H1 (cell line): ENCODE data around the gene CYP27B1. TPM values are rescaled to one million over a fixed set of nuclear protein-coding genes. Genes with fewer than 3 reads are reported as not detected.

Experiments
- CTCF ChIA-PET: fragments of 300-600 bp; sonication (Branson Sonifier 250); formaldehyde crosslinking; loops from one replicate; lab custom pipeline; 2021; ENCODE audit not compliant: partially characterized antibody; lab: Charles Lee
- POLR2A ChIA-PET: fragments of 300-600 bp; sonication (Branson Sonifier 250); formaldehyde crosslinking; loops from one replicate; lab custom pipeline; 2021; ENCODE audit warnings: inconsistent platforms; ENCODE audit not compliant: partially characterized antibody; lab: Charles Lee
- DNase-seq, 2 experiments: peaks; one replicate each; pipeline versions ENCODE4 v3.0.0 to v3.0.0-alpha.2; 2010 to 2022; ENCODE audit warnings: low spot score in 2 of 2, low read depth in 1 of 2, mixed read lengths in 1 of 2
- FAIRE-seq: peaks from 2 replicates; lab custom pipeline; 2011; peaks lifted over from hg19 to GRCh38; lab: Jason Lieb, UNC
- H2AFZ ChIP-seq: 2 replicates; pipeline ENCODE4 v1.8.1; 2012; ENCODE audit warnings: low read length, inconsistent platforms
- H2AK5ac ChIP-seq: 2 replicates; pipeline ENCODE4 v1.6.1; 2013; ENCODE audit warnings: low read depth, low read length
- H2BK120ac ChIP-seq: replicated peaks from 2 replicates; pipeline ENCODE3; 2013; ENCODE audit warnings: low read depth, low read length, inconsistent platforms
- H2BK12ac ChIP-seq: 2 replicates; pipeline ENCODE4 v1.6.1; 2013; ENCODE audit warnings: low read depth, low read length
- H2BK15ac ChIP-seq: 2 replicates; pipeline ENCODE4 v1.6.1; 2013; ENCODE audit warnings: low read length
- H2BK20ac ChIP-seq: 2 replicates; pipeline ENCODE4 v1.6.1; 2013; ENCODE audit warnings: low read length
- H2BK5ac ChIP-seq: 2 replicates; pipeline ENCODE4 v1.6.1; 2013; ENCODE audit warnings: low read depth, low read length
- H3K14ac ChIP-seq: 2 replicates; pipeline ENCODE4 v1.6.1; 2013; ENCODE audit warnings: inconsistent platforms; ENCODE audit not compliant: insufficient read length
- H3K18ac ChIP-seq: 2 replicates; pipeline ENCODE4 v1.6.1; 2013; ENCODE audit warnings: low read length; ENCODE audit errors: extremely low read depth
- H3K23ac ChIP-seq: 2 replicates; pipeline ENCODE4 v1.6.1; 2013; ENCODE audit warnings: inconsistent platforms; ENCODE audit not compliant: insufficient read length
- H3K23me2 ChIP-seq: 2 replicates; pipeline ENCODE4 v1.6.1; 2013; ENCODE audit warnings: low read depth, low read length
- H3K27ac ChIP-seq: 2 replicates; pipeline ENCODE4 v1.6.1; 2011; ENCODE audit warnings: low read depth, low read length, inconsistent platforms
- H3K27me3 ChIP-seq, 4 experiments: replicated peaks in 1 of 4; 1 replicate in 1 of 4; 2 replicates in 3 of 4; pipeline versions ENCODE4 v1.6.1 to v1.8.1; 2011 to 2013; ENCODE audit warnings: low read length in 3 of 4, mild to moderate bottlenecking in 3 of 4, inconsistent platforms in 2 of 4, mixed read lengths in 2 of 4, moderate library complexity in 1 of 4; ENCODE audit not compliant: control insufficient read depth in 3 of 4, insufficient read depth in 3 of 4; ENCODE audit errors: extremely low read depth in 1 of 4
- H3K36me3 ChIP-seq, 4 experiments: 2 replicates each; pipeline versions ENCODE4 v1.6.1 to v1.8.1; 2011 to 2013; ENCODE audit warnings: mild to moderate bottlenecking in 4 of 4, low read length in 3 of 4, moderate library complexity in 2 of 4, control low read depth in 1 of 4, inconsistent platforms in 1 of 4; ENCODE audit not compliant: insufficient read depth in 4 of 4, control insufficient read depth in 2 of 4
- H3K4ac ChIP-seq: replicated peaks from 2 replicates; pipeline ENCODE3; 2013; ENCODE audit warnings: low read length, low read depth, mixed read lengths, inconsistent platforms; ENCODE audit not compliant: insufficient read length
- H3K4me1 ChIP-seq, 4 experiments: replicated peaks in 1 of 4; 1 replicate in 1 of 4; 2 replicates in 3 of 4; pipeline versions ENCODE4 v1.6.1 to v1.8.1; 2011 to 2013; ENCODE audit warnings: low read length in 3 of 4, inconsistent platforms in 2 of 4, mixed read lengths in 1 of 4; ENCODE audit not compliant: insufficient read depth in 4 of 4, control insufficient read depth in 3 of 4
- H3K4me2 ChIP-seq, 2 experiments: 2 replicates each; pipeline versions ENCODE4 v1.6.1 to v1.8.1; 2011 to 2013; ENCODE audit warnings: low read depth in 2 of 2, low read length in 2 of 2, control low read depth in 1 of 2, inconsistent platforms in 1 of 2, mild to moderate bottlenecking in 1 of 2; ENCODE audit not compliant: insufficient read depth in 1 of 2
- H3K4me3 ChIP-seq, 4 experiments: fragments of 200-600, 300-600 bp in 1 of 4; sonication (generic), shearing (Covaris generic), sonication (Bioruptor Twin) in 1 of 4; 2 replicates each; pipeline versions ENCODE4 v1.5.1 to v1.8.1; 2011 to 2016; ENCODE audit warnings: low read length in 4 of 4, low read depth in 3 of 4, control low read depth in 2 of 4, inconsistent platforms in 2 of 4, mild to moderate bottlenecking in 2 of 4, mixed read lengths in 1 of 4, moderate library complexity in 1 of 4; ENCODE audit not compliant: insufficient read depth in 2 of 4; ENCODE audit errors: extremely low read depth in 1 of 4
- H3K56ac ChIP-seq: replicated peaks from 2 replicates; pipeline ENCODE3; 2013; ENCODE audit warnings: low read depth, mild to moderate bottlenecking, mixed read lengths, low read length, inconsistent platforms; ENCODE audit not compliant: insufficient read length
- H3K79me1 ChIP-seq: 2 replicates; pipeline ENCODE4 v1.6.1; 2013; ENCODE audit warnings: low read depth, low read length, control low read depth
- H3K79me2 ChIP-seq, 2 experiments: 2 replicates each; pipeline versions ENCODE4 v1.6.1 to v1.8.1; 2012 to 2013; ENCODE audit warnings: low read length in 2 of 2, mild to moderate bottlenecking in 2 of 2, inconsistent platforms in 1 of 2; ENCODE audit not compliant: insufficient read depth in 2 of 2, control insufficient read depth in 1 of 2
- H3K9ac ChIP-seq, 4 experiments: replicated peaks in 1 of 4; 1 replicate in 1 of 4; 2 replicates in 3 of 4; pipeline versions ENCODE4 v1.6.1 to v1.8.1; 2011 to 2013; ENCODE audit warnings: low read depth in 3 of 4, low read length in 3 of 4, control low read depth in 2 of 4, mild to moderate bottlenecking in 2 of 4, moderate library complexity in 2 of 4, inconsistent platforms in 1 of 4; ENCODE audit errors: extremely low read depth in 1 of 4
- H3K9me3 ChIP-seq, 2 experiments: 2 replicates each; pipeline versions ENCODE4 v1.6.1 to v1.8.1; 2012 to 2013; ENCODE audit warnings: mild to moderate bottlenecking in 2 of 2, moderate library complexity in 2 of 2, control low read depth in 1 of 2, inconsistent platforms in 1 of 2, low read depth in 1 of 2, low read length in 1 of 2, mixed read lengths in 1 of 2; ENCODE audit not compliant: insufficient read depth in 2 of 2
- H4K20me1 ChIP-seq, 2 experiments: replicated peaks in 1 of 2; 2 replicates each; pipeline versions ENCODE3 to v1.8.1; 2011 to 2013; ENCODE audit warnings: inconsistent platforms in 2 of 2, low read length in 2 of 2, mild to moderate bottlenecking in 1 of 2; ENCODE audit not compliant: insufficient read depth in 2 of 2, control insufficient read depth in 1 of 2
- H4K5ac ChIP-seq: 2 replicates; pipeline ENCODE4 v1.6.1; 2013; ENCODE audit warnings: low read length, low read depth, mixed read lengths, inconsistent platforms; ENCODE audit not compliant: insufficient read length
- H4K8ac ChIP-seq: 2 replicates; pipeline ENCODE4 v1.8.0; 2013; ENCODE audit warnings: mild to moderate bottlenecking, moderate library complexity, low read length, inconsistent platforms; ENCODE audit not compliant: insufficient read depth; ENCODE audit errors: extremely low read depth
- H4K91ac ChIP-seq: replicated peaks from 2 replicates; pipeline ENCODE3; 2013; ENCODE audit warnings: low read length, mixed read lengths, inconsistent platforms; ENCODE audit not compliant: insufficient read length
- CREB1 ChIP-seq: IDR thresholded peaks from 2 replicates; pipeline ENCODE4 v1.6.1; 2012; ENCODE audit warnings: inconsistent platforms
- CTBP2 ChIP-seq: IDR thresholded peaks from 2 replicates; pipeline ENCODE4 v1.7.0; 2011; ENCODE audit warnings: borderline replicate concordance, mild to moderate bottlenecking, moderate library complexity, mixed read lengths, low read length; ENCODE audit not compliant: insufficient read depth, insufficient read length
- E2F6 ChIP-seq: IDR thresholded peaks from 2 replicates; pipeline ENCODE4 v1.6.1; 2012; ENCODE audit warnings: inconsistent platforms
- HDAC2 ChIP-seq, 2 experiments: fragments of 300-600 bp in 1 of 2; sonication (generic) in 1 of 2; IDR thresholded peaks; 2 replicates each; pipeline ENCODE4 v1.6.1; 2011 to 2012; ENCODE audit warnings: low read depth in 2 of 2, low read length in 2 of 2, mild to moderate bottlenecking in 2 of 2, moderate library complexity in 2 of 2, borderline replicate concordance in 1 of 2, inconsistent platforms in 1 of 2
- MAX ChIP-seq: IDR thresholded peaks from 2 replicates; pipeline ENCODE4 v1.6.1; 2012; ENCODE audit warnings: inconsistent platforms
- RNF2 ChIP-seq: fragments of 200-900, 300-1000 bp; sonication (generic); IDR thresholded peaks from 2 replicates; pipeline ENCODE4 v1.7.1; 2016; ENCODE audit warnings: borderline replicate concordance, low read depth, mild to moderate bottlenecking, antibody characterized with exemption, low read length; ENCODE audit not compliant: poor library complexity, severe bottlenecking; ENCODE audit errors: missing control alignments
- SIN3A ChIP-seq, 2 experiments: IDR thresholded peaks in 1 of 2; conservative IDR thresholded peaks in 1 of 2; 2 replicates each; pipeline ENCODE4 v1.6.1; 2011 to 2012; ENCODE audit warnings: low read length in 2 of 2, improper control_type of control experiment in 1 of 2, low read depth in 1 of 2, mild to moderate bottlenecking in 1 of 2
- SP4 ChIP-seq: IDR thresholded peaks from 2 replicates; pipeline ENCODE4 v1.6.1; 2012; ENCODE audit warnings: low read length, inconsistent platforms
- SRF ChIP-seq: IDR thresholded peaks from 2 replicates; pipeline ENCODE4 v1.6.1; 2011; ENCODE audit warnings: mild to moderate bottlenecking, low read depth, low read length, moderate library complexity
- WGBS, 2 experiments: shearing (Covaris generic) in 1 of 2; methylation state at CpG; one replicate each; pipeline versions ENCODE4 v1.1.6 to v1.1.7; 2013 to 2015; ENCODE audit warnings: low lambda C conversion rate in 2 of 2, mixed read lengths in 2 of 2, inconsistent platforms in 1 of 2, low coverage in 1 of 2, missing lambda C conversion rate in 1 of 2; ENCODE audit not compliant: insufficient replicate concordance in 2 of 2, insufficient coverage in 1 of 2, insufficient read length in 1 of 2; ENCODE audit errors: extremely low coverage in 1 of 2, missing lambda C conversion rate in 1 of 2; 5-methylcytosine and 5-hydroxymethylcytosine counted together
- polyA plus RNA-seq, 7 experiments: library from polyadenylated mRNA; depleted of rRNA in 3 of 7; stranded (reverse) in 5 of 7; unstranded in 2 of 7; fragments of >200 nt in 5 of 7; fragments of 200-250 nt in 2 of 7; gene quantifications; 1 replicate in 5 of 7; 2 replicates in 1 of 7; 4 replicates in 1 of 7; pipeline versions ENCODE4 v1.2.1 to v1.2.3, GENCODE V29; 2011 to 2013; ENCODE audit warnings: missing spikeins in 2 of 7, mixed read lengths in 2 of 7
- total RNA-seq: library from RNA; stranded (reverse); fragmentation: NEBNext Ultra II Directional; extraction: Animal tissue kit (Norgen Biotek cat#: 25700); gene quantifications from 2 replicates; pipeline ENCODE4 v1.2.1, GENCODE V29; 2021

CYP27B1 gene
- total and polyA plus RNA-seq, 2 of the 8 experiments (the other 6 are each of a cell fraction or from before 2014, with no cell fraction given), result 2.9 to 3.3 TPM

- no peak overlapping the region for H3K18ac ChIP-seq
- no peak overlapping the region for H2BK20ac ChIP-seq
- peak overlapping the region; percentile 51 to 82 (median 65) for H3K4me3 ChIP-seq
- H4K8ac ChIP-seq, result no peak overlapping the region
- H3K79me1 ChIP-seq, result no peaks in the 10 kb centered on the region
- FAIRE-seq, result no peak
- H3K56ac ChIP-seq, result no peak overlapping the region
- peak overlapping the region; percentile 63 for H4K91ac ChIP-seq
- H3K4ac ChIP-seq, result no peak overlapping the region
- H3K27ac ChIP-seq, result no peak overlapping the region
- no peak overlapping the region for H2AK5ac ChIP-seq
- no peak overlapping the region for H4K5ac ChIP-seq
- no peaks in the 10 kb centered on the region for H3K9me3 ChIP-seq
- H3K9ac ChIP-seq, result no peak overlapping the region
- H3K4me2 ChIP-seq, result peak overlapping the region; percentile 52 to 95
- peaks cover 0 to 20% (median 13%) of the 10 kb centered on the region in 4 experiments; a peak in 5 of 7 replicates for H3K4me1 ChIP-seq
- H3K27me3 ChIP-seq, result peaks cover 19 to 70% (median 50%) of the 10 kb centered on the region in 4 experiments
- DNase-seq, result peak; percentile 65 to 95
- no peak overlapping the region; the same call in 1 of the 2 replicates for H2BK5ac ChIP-seq
- peak overlapping the region; percentile 75; the same call in 1 of the 2 replicates for H2BK12ac ChIP-seq
- WGBS, 2 experiments, result 4% methylated on average over 73 of the region's 79 CpGs; no CpG with 5 or more reads in 1 of the 2 experiments
- no peak overlapping the region for H2AFZ ChIP-seq
- H3K36me3 ChIP-seq, result no peaks in the 10 kb centered on the region
- no peaks in the 10 kb centered on the region for H3K79me2 ChIP-seq
- no peak overlapping the region for H3K23ac ChIP-seq
- ChIA-PET CTCF (interaction anchor here (0.6 to 11.7 kb wide), 33 partner anchors 10 to 654 kb away, joined by 3 to 149 read pairs (median 4); partner anchors contain the start of genes AGAP2, B4GALNT1, OS9 and TSPAN31), POLR2A (interaction anchor here (0.5 to 7.4 kb wide), 11 partner anchors 11 to 152 kb away, joined by 3 to 59 read pairs (median 4); partner anchors contain the start of genes AGAP2, B4GALNT1 and TSPAN31)
- H2BK15ac ChIP-seq, result no peak overlapping the region
- peaks cover 12% of the 10 kb centered on the region; the same call in 1 of the 2 replicates for H3K23me2 ChIP-seq
- H2BK120ac ChIP-seq, result no peak overlapping the region
- H4K20me1 ChIP-seq, result peaks cover 2 to 7% of the 10 kb centered on the region in 2 experiments
- H3K14ac ChIP-seq, result no peak overlapping the region
- TF ChIP-seq E2F6 (0 out of 2 replicates have a peak, but pooled peaks have one; percentile 45), MAX (no peak; the same call in 1 of the 2 replicates), RNF2 (no peak), SP4 (no peak), SRF (no peak), CREB1 (no peak), HDAC2 (IDR thresholded peaks at IDR 0.05; ENCODE audit: borderline replicate concordance in 1 of 2, low read depth in 2 of 2, low read length in 2 of 2) (peak in 1 of 2 experiments; percentile 70; a peak in 1 of 4 replicates), SIN3A (conservative IDR thresholded peaks at IDR 0.05 in 1 of 2, IDR thresholded peaks at IDR 0.05 in 1 of 2; ENCODE audit: low read depth in 1 of 2, low read length in 2 of 2) (peak; percentile 42 to 82; a peak in 1 of 4 replicates), CTBP2 (no peak)
These were observed 40.6 kb downstream of the CYP27B1 start for GRCh38 chr12:57726151-57726883.
